Motor neuron (in vitro differentiated cells): ENCODE data around the gene FAM136A. TPM values are rescaled to one million over a fixed set of nuclear protein-coding genes. Genes with fewer than 3 reads are reported as not detected.

Experiments used
- ATAC-seq, 8 experiments: fragments of 200-7000 bp; cut with Tn5 transposase; replicated peaks in 6 of 8; 2 replicates each; pipeline ENCODE4 v1.8.0; 2021; ENCODE audit warnings: mild to moderate bottlenecking in 8 of 8, moderate library complexity in 8 of 8
- H3K27ac ChIP-seq, 2 donors: fragments of 250-450 bp; sonication (Bioruptor Pico); 2 replicates each; pipeline ENCODE4 v1.9.0; 2021; ENCODE audit warnings: antibody characterized with exemption in 2 of 2, mild to moderate bottlenecking in 2 of 2, moderate library complexity in 1 of 2
- H3K4me1 ChIP-seq, 2 donors: fragments of 250-450 bp; sonication (Bioruptor Pico); replicated peaks in 1 of 2; 2 replicates each; pipeline ENCODE4 v1.6.1; 2021; ENCODE audit warnings: antibody characterized with exemption in 2 of 2, mild to moderate bottlenecking in 2 of 2, moderate library complexity in 1 of 2
- H3K4me3 ChIP-seq, 5 donors: fragments of 250-450 bp; sonication (Bioruptor Pico); 2 replicates each; pipeline ENCODE4 v1.9.0; 2021; ENCODE audit warnings: antibody characterized with exemption in 5 of 5, mild to moderate bottlenecking in 5 of 5, moderate library complexity in 4 of 5
- WGBS, 10 experiments: fragments of 450-650 bp; shearing (Covaris generic); methylation state at CpG; one replicate each; pipeline ENCODE4 v1.0.0; 2022; 5-methylcytosine and 5-hydroxymethylcytosine counted together
- in situ Hi-C, 9 experiments: fragments of 400-800 bp; cut with MboI; loops; one replicate each; pipeline ENCODE4 v1.15.0; 2021; ENCODE audit warnings: low sequenced_read_pairs in 9 of 9, low pct_unique_long_range_greater_than_20kb in 2 of 9; ENCODE audit not compliant: unreplicated experiment in 9 of 9
- total RNA-seq, 8 experiments: library from RNA; unstranded; fragments of 300-600 nt; gene quantifications; 2 replicates each; pipeline versions ENCODE4 v1.2.3 to v1.2.4, GENCODE V29; 2022

Gene FAM136A
- 10 to 100 TPM; 27.7 to 77.7 (median 43.4) TPM for total RNA-seq

- ATAC-seq: peak; percentile 82 to 95 (median 88)
- peak within 1 kb of the TSS; percentile 73 to 82 for H3K27ac ChIP-seq
- peaks cover 12 to 13% of the 10 kb centered on the region in 2 donors for H3K4me1 ChIP-seq
- 0 to 7% (median 2%) methylated on average over 1 to 12 of the region's 79 CpGs; no CpG with 5 or more reads in 5 of the 10 experiments for WGBS, 10 experiments
- peak within 1 kb of the TSS; percentile 62 to 86 (median 72) for H3K4me3 ChIP-seq
- in situ Hi-C loops: loop anchor here in 4 of 9 experiments (10.0 to 25.0 kb wide), 3 partner anchors 336 to 486 kb away; partner anchors contain the start of gene FIGLA (in 1 of the 4)
These were observed at the start of gene FAM136A for GRCh38 chr2:70301344-70302194. Gene FAM136A (minus strand): TSS chr2:70302067. CDS start chr2:70302011, 56 bp downstream.

DNA sequence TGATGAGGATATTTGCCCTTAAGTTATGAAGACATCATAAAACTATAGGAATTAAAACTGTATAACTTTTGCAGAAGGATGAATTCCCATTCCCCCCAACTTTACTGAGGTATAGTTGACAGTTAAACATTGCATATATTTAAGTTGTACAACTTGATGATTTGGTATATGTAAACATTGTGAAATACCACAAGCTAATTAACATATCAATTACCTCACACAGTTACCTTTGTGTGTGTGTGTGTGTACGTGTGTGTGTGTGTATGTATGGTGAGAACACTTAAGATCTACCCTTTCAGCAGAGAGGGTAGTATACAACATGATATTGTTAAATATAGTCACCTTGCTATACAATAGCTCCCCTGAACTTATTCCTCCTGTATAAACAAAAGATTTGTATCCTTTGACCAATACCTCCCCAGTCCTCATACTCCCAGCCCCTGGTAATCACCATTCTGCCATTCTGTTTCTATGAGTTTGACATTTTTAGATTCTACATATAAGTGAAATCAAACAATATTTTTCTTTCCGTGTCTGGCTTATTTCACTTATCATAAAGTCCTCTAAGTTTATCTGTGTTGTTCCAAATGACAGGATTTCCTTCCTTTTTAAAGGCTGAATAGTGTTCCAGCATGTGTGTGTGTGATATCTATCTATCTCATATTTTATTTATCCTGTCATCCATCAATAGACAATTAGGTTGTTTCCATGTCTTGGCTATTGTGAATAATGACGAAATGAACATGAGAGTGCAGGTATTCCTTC, 48.2 kb upstream of the FAM136A start:
- Histone ChIP-seq H3K4me3 (no peak overlapping the region), H3K27ac (no peak overlapping the region), H3K4me1 (no peaks in the 10 kb centered on the region)
- in situ Hi-C loops: loop anchor here in 3 of 9 experiments (25.0 kb wide), 1 partner anchor 287 kb away; no protein-coding TSS in a partner anchor
- WGBS, 10 experiments: 43 to 100% (median 77%) methylated on average over 2 to 3 of the region's 3 CpGs
- no peak for ATAC-seq

DNA sequence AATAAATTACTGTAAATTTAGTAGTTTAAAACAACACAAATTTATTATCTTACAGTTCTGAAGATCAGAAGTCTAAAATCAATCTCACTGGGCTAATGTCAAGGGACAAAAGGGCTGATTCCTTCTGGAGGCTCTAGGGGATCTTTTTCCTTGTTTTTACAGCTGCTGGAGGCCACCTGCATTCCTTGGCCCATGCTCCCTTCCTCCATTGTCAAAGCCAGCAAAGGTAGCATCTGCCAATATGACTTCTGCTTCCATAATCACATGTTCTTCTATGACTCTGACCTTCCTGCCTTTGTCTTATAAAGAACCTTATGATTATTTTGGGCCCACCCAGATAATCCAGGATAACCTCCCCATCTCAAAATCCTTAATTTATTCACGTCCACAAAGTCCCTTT, 46.0 kb upstream of the FAM136A start:
- in situ Hi-C loops: loop anchor here in 3 of 9 experiments (25.0 kb wide), 1 partner anchor 289 kb away; no protein-coding TSS in a partner anchor
- 0 to 100% (median 44%) methylated on average over 1 of the region's 1 CpG; no CpG with 5 or more reads in 2 of the 10 experiments for WGBS, 10 experiments
- no peak overlapping the region for H3K27ac ChIP-seq
- H3K4me3 ChIP-seq: no peak overlapping the region
- no peak for ATAC-seq
- H3K4me1 ChIP-seq: no peaks in the 10 kb centered on the region

DNA sequence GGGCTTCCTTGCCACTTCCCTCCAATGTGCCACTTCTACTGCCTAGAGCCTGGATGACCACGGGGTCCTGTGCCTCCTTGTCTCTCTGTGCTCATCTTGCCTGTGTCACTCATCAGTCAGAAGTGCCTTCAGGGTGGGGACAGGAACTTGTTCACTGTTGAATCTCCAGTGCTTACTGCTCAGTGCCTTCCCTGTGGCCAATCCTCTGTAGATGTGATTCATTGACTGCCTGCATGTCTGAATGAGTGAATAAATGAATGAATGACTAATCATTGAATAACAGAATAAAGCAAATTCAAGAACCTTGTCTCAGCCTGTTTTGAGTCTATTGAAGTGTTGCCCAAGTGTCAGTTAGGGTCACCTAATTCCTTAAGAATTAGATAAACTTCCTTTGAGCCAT, 42.3 kb upstream of the FAM136A start:
- 0 to 50% (median 25%) methylated on average over 1 of the region's 1 CpG; no CpG with 5 or more reads in 7 of the 10 experiments for WGBS, 10 experiments
- Histone ChIP-seq H3K4me3 (no peak overlapping the region), H3K27ac (no peak overlapping the region), H3K4me1 (no peaks in the 10 kb centered on the region)
- peak in 3 of 8 experiments; percentile 73 to 95 (median 93) for ATAC-seq
- in situ Hi-C loops: loop anchor here in 3 of 9 experiments (25.0 kb wide), 1 partner anchor 293 kb away; no protein-coding TSS in a partner anchor

DNA sequence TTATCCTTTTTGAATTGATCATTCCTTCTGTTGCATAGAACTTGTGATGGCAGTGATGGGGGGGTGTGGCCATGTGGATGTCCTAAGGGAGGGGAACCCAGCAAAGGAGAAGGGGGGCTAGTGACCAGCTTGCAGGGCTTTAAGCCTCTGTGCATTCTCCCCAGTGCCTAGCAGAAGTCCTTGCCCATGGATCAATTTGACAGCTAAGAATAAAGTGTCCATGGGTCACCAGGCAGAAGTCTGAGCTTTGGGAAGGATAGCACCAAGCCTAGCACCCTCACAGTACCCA, 39.6 kb upstream of the FAM136A start:
- Histone ChIP-seq H3K4me1 (no peaks in the 10 kb centered on the region), H3K27ac (no peak overlapping the region), H3K4me3 (no peak overlapping the region)
- peak in 1 of 8 experiments; percentile 13 for ATAC-seq
- in situ Hi-C loops: loop anchor here in 3 of 9 experiments (25.0 kb wide), 1 partner anchor 296 kb away; no protein-coding TSS in a partner anchor

DNA sequence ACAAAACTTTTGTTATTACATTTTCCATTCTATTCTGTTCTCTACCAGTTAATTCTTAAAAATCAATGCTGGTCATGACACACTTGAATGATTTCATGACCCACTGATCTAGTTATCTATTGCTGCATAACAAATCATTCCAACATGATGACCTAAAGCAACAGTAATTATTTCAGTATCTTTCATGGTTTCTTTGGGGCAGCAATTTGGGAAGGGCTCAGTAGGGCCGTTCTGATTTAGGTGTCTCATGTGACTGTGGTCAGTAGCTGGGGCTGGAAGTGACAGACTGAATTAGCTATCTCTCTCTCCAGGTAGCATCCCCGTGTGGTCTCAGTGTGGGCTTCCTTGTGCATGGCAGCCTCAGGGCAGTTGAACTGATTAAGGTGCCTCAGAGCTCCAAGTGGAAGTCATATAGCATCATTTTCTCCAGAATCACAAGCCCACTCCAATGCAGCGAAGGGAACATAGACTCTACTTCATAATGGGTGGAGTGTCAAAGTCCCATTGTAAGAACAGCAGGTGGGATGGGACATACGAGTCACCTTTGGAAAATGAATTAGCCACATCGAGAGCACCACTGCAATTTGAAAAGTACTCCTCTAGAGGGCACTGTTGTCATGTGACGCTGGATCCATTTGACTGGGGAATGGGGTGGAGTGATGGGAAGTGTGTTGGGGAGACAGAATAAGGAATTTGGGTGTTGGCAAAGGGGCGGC, 39.1 kb upstream of the FAM136A start:
- no peak overlapping the region for H3K27ac ChIP-seq
- no peak overlapping the region for H3K4me3 ChIP-seq
- in situ Hi-C loops: loop anchor here in 3 of 9 experiments (25.0 kb wide), 1 partner anchor 296 kb away; no protein-coding TSS in a partner anchor
- peak; percentile 41 to 88 (median 58) for ATAC-seq
- H3K4me1 ChIP-seq: no peaks in the 10 kb centered on the region
- 0 to 25% (median 8%) methylated on average over 2 to 4 of the region's 7 CpGs; no CpG with 5 or more reads in 3 of the 10 experiments for WGBS, 10 experiments

GRCh38 chr2:70340075-70340474, 38.2 kb upstream of the FAM136A start:
- in situ Hi-C loops: loop anchor here in 3 of 9 experiments (25.0 kb wide), 1 partner anchor 297 kb away; no protein-coding TSS in a partner anchor
- H3K27ac ChIP-seq: no peak overlapping the region
- ATAC-seq: no peak
- H3K4me3 ChIP-seq: no peak overlapping the region
- WGBS, 10 experiments: 30 to 100% (median 47%) methylated on average over 1 to 3 of the region's 4 CpGs; no CpG with 5 or more reads in 3 of the 10 experiments
- no peaks in the 10 kb centered on the region for H3K4me1 ChIP-seq

- H3K27ac ChIP-seq: no peak overlapping the region
- ATAC-seq: no peak
- H3K4me3 ChIP-seq: no peak overlapping the region
- no peaks in the 10 kb centered on the region for H3K4me1 ChIP-seq
- in situ Hi-C loops: loop anchor here in 3 of 9 experiments (25.0 kb wide), 1 partner anchor 301 kb away; no protein-coding TSS in a partner anchor
- 20 to 100% (median 80%) methylated on average over 1 to 2 of the region's 4 CpGs; no CpG with 5 or more reads in 3 of the 10 experiments for WGBS, 10 experiments
These were observed 34.7 kb upstream of the FAM136A start for GRCh38 chr2:70336552-70336951.

DNA sequence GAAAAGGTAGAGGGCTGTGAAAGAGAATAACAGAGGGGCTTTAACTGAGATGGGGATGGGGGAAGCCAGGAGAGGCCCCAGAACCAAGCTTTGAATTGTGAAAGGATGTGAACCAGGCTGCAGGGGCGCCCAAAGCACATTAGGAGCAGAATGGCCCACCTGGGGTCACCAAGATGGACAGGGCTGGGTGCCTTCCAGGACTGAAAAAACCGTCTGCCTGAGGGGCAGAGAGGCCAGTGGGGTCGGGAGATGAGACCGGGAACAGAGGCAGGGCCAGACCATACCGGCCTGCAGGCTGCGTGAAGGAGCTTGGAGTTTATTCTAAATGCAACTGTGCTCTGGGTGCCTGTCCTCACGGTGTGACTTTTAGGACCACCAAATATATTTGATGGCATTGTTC, 29.1 kb upstream of the FAM136A start:
- H3K4me3 ChIP-seq: no peak overlapping the region
- WGBS, 10 experiments: 20 to 73% (median 55%) methylated on average over 2 to 6 of the region's 7 CpGs; no CpG with 5 or more reads in 4 of the 10 experiments
- in situ Hi-C loops: loop anchor here in 3 of 9 experiments (25.0 kb wide), 1 partner anchor 306 kb away; no protein-coding TSS in a partner anchor
- no peak for ATAC-seq
- no peaks in the 10 kb centered on the region for H3K4me1 ChIP-seq
- H3K27ac ChIP-seq: no peak overlapping the region

- no peak for ATAC-seq
- WGBS, 10 experiments: 77 to 100% (median 92%) methylated on average over 1 to 3 of the region's 3 CpGs; no CpG with 5 or more reads in 4 of the 10 experiments
- Histone ChIP-seq H3K27ac (no peak overlapping the region), H3K4me1 (no peaks in the 10 kb centered on the region), H3K4me3 (no peak overlapping the region)
- in situ Hi-C loops: loop anchor here in 3 of 9 experiments (25.0 kb wide), 1 partner anchor 307 kb away; no protein-coding TSS in a partner anchor
These were observed 28.6 kb upstream of the FAM136A start for GRCh38 chr2:70330476-70330875.

DNA sequence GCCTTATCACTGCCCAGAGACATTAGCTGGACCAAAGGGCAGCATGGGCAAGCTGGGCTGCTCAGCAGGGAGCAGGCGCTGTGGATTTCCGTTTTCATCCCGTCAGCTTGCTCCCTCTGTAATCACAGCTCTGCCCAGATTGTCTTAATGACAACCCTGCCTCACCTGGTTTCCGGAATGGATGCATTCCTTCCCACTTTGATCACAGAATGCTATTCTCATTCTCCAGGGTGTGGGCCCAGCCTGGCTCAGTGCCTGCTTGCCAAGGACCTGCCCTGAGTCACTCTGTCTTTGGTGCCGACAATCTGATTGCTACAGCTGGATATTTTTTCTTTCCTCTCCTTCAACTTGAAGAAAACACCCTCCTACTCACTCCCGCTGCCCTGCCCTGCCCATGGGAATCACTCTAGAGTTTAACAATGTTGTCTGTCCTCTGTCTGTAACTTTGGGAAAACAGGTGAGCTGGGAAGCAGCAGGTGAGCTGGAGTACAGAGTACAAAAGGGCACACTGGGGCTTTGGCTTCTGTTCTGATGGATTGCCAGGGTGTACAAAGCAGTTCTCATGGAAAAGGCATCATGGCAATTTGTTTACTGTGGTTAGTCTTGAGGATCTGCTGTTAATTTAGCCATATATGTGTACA, 27.2 kb upstream of the FAM136A start:
- H3K4me1 ChIP-seq: no peaks in the 10 kb centered on the region
- 0 to 86% (median 67%) methylated on average over 1 to 6 of the region's 6 CpGs; no CpG with 5 or more reads in 1 of the 10 experiments for WGBS, 10 experiments
- in situ Hi-C loops: loop anchor here in 3 of 9 experiments (25.0 kb wide), 1 partner anchor 308 kb away; no protein-coding TSS in a partner anchor
- H3K27ac ChIP-seq: no peak overlapping the region
- no peak overlapping the region for H3K4me3 ChIP-seq
- ATAC-seq: peak in 2 of 8 experiments; percentile 93 to 96
